Right cardiac atrium (tissue), 5 donors: Measurements from ENCODE around the gene SIVA1. TPM values are rescaled to one million over a fixed set of nuclear protein-coding genes. Genes with fewer than 3 reads are reported as not detected.

Experiments
- ATAC-seq, 2 donors: fragments of 200-7000 bp; cut with Tn5 transposase; one replicate each; pipeline versions ENCODE4 v1.8.0 to v1.9.1; 2020; ENCODE audit warnings: moderate library complexity in 2 of 2, mild to moderate bottlenecking in 1 of 2
- DNase-seq, 3 donors: peaks; one replicate each; pipeline ENCODE4 v3.0.0-alpha.2; 2020
- H3K27ac ChIP-seq: one replicate; pipeline ENCODE4 v1.5.1; 2013; ENCODE audit warnings: mild to moderate bottlenecking, low read length, control low read depth, moderate library complexity
- H3K27me3 ChIP-seq: one replicate; pipeline ENCODE4 v1.6.1; 2013; ENCODE audit not compliant: control insufficient read depth, insufficient read depth
- H3K4me1 ChIP-seq: one replicate; pipeline ENCODE4 v1.6.1; 2013; ENCODE audit warnings: low read length; ENCODE audit not compliant: control insufficient read depth, insufficient read depth
- H3K4me3 ChIP-seq: one replicate; pipeline ENCODE4 v1.5.1; 2013; ENCODE audit warnings: low read length, control low read depth
- H3K9me3 ChIP-seq: one replicate; pipeline ENCODE4 v1.6.1; 2013; ENCODE audit warnings: low read length; ENCODE audit not compliant: control insufficient read depth
- WGBS: extraction: QIAGEN DNeasy Blood & Tissue Kit; methylation state at CpG from one replicate; pipeline ENCODE4 v1.1.7; 2013; 5-methylcytosine and 5-hydroxymethylcytosine counted together
- intact Hi-C, 4 donors: fragments of 100-400 bp; cut with DNase I; formaldehyde crosslinking; loops; one replicate each; pipeline versions ENCODE4 v1.11.0 to v1.14.0; 2022 to 2023
- long read RNA-seq, 4 donors: library from polyadenylated mRNA; unstranded; transcript quantifications; one replicate each; pipeline ENCODE4 v2.0.0, GENCODE V29; 2020 to 2021
- polyA plus RNA-seq: library from polyadenylated mRNA; stranded (reverse); fragments of 200-250 nt; gene quantifications from one replicate; pipeline ENCODE4 v1.2.3, GENCODE V29; 2013
- total RNA-seq, 4 donors: library from RNA; stranded (reverse); fragmentation: NEBNext Ultra II Directional; extraction: Animal tissue kit (Norgen Biotek cat#: 25700); gene quantifications; one replicate each; pipeline ENCODE4 v1.2.1, GENCODE V29; 2021
- donor health status: healthy with polysubstance abuse.
- donor health status: DM: no; HTN: yes; CAD: no.
- donor health status: DM: no; HTN: no; CAD: no.
- donor health status: DM: no; HTN: yes; CAD: no; lungs with severe emphysema.
- donor health status: DM: yes; HTN: yes; CAD: no.

SIVA1 gene, protein sequence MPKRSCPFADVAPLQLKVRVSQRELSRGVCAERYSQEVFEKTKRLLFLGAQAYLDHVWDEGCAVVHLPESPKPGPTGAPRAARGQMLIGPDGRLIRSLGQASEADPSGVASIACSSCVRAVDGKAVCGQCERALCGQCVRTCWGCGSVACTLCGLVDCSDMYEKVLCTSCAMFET
- total RNA-seq (10 to 100 TPM; 74.6 to 88.5 (median 85.1) TPM), polyA plus RNA-seq (201 TPM)
- long read RNA-seq, donor 1, transcript SIVA1-201 (4 exons, 802 nt), result major isoform, 54 of 71 reads
- long read RNA-seq, donor 1, partial matches to known transcripts, result 2 of 71 reads
- long read RNA-seq, donor 1, other reads (novel, unspliced or antisense), result 11 of 71 reads
- long read RNA-seq, donor 2, transcript SIVA1-203 (3 exons, 1,244 nt), result minor isoform, 5 of 83 reads
- long read RNA-seq, donor 2, transcript SIVA1-201 (4 exons, 802 nt), result major isoform, 65 of 83 reads
- long read RNA-seq, donor 2, partial matches to known transcripts, result 0 of 83 reads
- long read RNA-seq, donor 2, other reads (novel, unspliced or antisense), result 10 of 83 reads
- long read RNA-seq, donor 3, transcript SIVA1-201 (4 exons, 802 nt), result major isoform, 43 of 71 reads
- long read RNA-seq, donor 3, partial matches to known transcripts, result 3 of 71 reads
- long read RNA-seq, donor 3, other reads (novel, unspliced or antisense), result 21 of 71 reads
- long read RNA-seq, donor 4, transcript SIVA1-201 (4 exons, 802 nt), result major isoform, 56 of 63 reads
- long read RNA-seq, donor 4, partial matches to known transcripts, result 0 of 63 reads
- long read RNA-seq, donor 4, other reads (novel, unspliced or antisense), result 5 of 63 reads

DNA sequence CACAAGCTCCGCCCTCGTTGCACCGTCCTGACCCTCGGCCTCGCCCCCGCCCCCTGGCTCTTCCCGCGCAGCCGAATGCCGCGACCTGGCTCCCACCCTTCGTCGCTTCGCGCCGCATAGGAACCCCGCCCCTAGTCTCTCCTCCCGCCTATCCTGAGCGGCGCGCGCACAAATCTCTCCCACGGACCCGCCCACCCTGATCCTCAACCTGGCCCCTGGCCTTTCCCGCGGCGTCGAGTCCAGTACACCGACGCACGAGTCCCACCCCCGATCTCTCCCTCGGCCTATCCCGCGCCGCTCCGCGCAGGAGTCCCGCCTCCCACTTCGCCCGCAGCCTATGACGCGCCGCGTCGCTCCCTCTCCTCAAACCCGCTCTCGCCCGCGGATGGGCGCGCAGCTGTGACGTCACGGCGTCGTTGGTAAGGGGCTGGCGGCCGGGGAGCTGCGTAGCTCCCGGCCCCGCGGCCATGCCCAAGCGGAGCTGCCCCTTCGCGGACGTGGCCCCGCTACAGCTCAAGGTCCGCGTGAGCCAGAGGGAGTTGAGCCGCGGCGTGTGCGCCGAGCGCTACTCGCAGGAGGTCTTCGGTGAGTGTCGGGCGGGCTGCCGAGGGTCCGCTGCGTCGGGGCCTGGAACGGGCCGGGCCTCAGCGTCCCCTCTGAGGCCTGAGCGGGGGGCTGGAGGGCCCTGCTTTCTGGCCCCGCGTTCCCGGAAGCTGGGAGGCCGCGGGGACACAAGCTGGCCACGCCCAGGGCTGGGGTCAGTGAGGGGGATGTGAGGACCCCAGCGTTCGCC is at the start of gene SIVA1:
Gene SIVA1 (plus strand): TSS at position 413 of the 793 bp plus-strand sequence. CDS start 55 bp downstream, at position 468.
- under 1% methylated on average over 95 of the region's 95 CpGs for WGBS
- no peaks in the 10 kb centered on the region for H3K9me3 ChIP-seq
- DNase-seq, result peak; percentile 100
- peak within 1 kb of the TSS; percentile 75 for H3K27ac ChIP-seq
- peaks cover 2% of the 10 kb centered on the region for H3K4me1 ChIP-seq
- peak within 1 kb of the TSS; percentile 76 for H3K4me3 ChIP-seq
- intact Hi-C loops, result no loop called here
- H3K27me3 ChIP-seq, result no peaks in the 10 kb centered on the region
- ATAC-seq, result peak; percentile 96 to 97

GRCh38 chr14:104703269-104703668 is 49.7 kb upstream of the SIVA1 start:
- Histone ChIP-seq H3K9me3 (no peaks in the 10 kb centered on the region), H3K4me3 (no peak overlapping the region), H3K4me1 (peaks cover 6% of the 10 kb centered on the region), H3K27ac (no peak overlapping the region), H3K27me3 (no peaks in the 10 kb centered on the region)
- no peak for ATAC-seq
- intact Hi-C loops, result no loop called here
- 94% methylated on average over 28 of the region's 28 CpGs for WGBS
- DNase-seq, result no peak

GRCh38 chr14:104704252-104704651 is 48.7 kb upstream of the SIVA1 start:
- DNase-seq (no peak), ATAC-seq (no peak)
- no peaks in the 10 kb centered on the region for H3K4me1 ChIP-seq
- no peaks in the 10 kb centered on the region for H3K9me3 ChIP-seq
- intact Hi-C loops, result no loop called here
- 98% methylated on average over 22 of the region's 22 CpGs for WGBS
- H3K27me3 ChIP-seq, result no peaks in the 10 kb centered on the region
- H3K4me3 ChIP-seq, result no peak overlapping the region
- H3K27ac ChIP-seq, result no peak overlapping the region

- no peaks in the 10 kb centered on the region for H3K4me1 ChIP-seq
- DNase-seq, result no peak
- H3K4me3 ChIP-seq, result no peak overlapping the region
- 94% methylated on average over 21 of the region's 21 CpGs for WGBS
- H3K27ac ChIP-seq, result no peak overlapping the region
- intact Hi-C loops, result loop anchor here in 3 of 4 donors (5.0 kb wide), 1 partner anchor 53 kb away; no protein-coding TSS in a partner anchor
- H3K9me3 ChIP-seq, result no peaks in the 10 kb centered on the region
- H3K27me3 ChIP-seq, result no peaks in the 10 kb centered on the region
- ATAC-seq, result no peak
These were observed 47.5 kb upstream of the SIVA1 start for GRCh38 chr14:104705340-104706047.

- Histone ChIP-seq H3K4me3 (no peak overlapping the region), H3K4me1 (no peaks in the 10 kb centered on the region), H3K27me3 (no peaks in the 10 kb centered on the region), H3K27ac (no peak overlapping the region), H3K9me3 (no peaks in the 10 kb centered on the region)
- intact Hi-C loops, result loop anchor here in 3 of 4 donors (5.0 kb wide), 1 partner anchor 55 kb away; no protein-coding TSS in a partner anchor
- no peak for DNase-seq
- ATAC-seq, result no peak
- 61% methylated on average over 28 of the region's 28 CpGs for WGBS
These were observed 46.0 kb upstream of the SIVA1 start for GRCh38 chr14:104706733-104707607.

- no peak overlapping the region for H3K4me3 ChIP-seq
- H3K27me3 ChIP-seq, result no peaks in the 10 kb centered on the region
- H3K27ac ChIP-seq, result no peak overlapping the region
- DNase-seq, result no peak
- peak in 1 of 2 donors; percentile 6 for ATAC-seq
- no peaks in the 10 kb centered on the region for H3K4me1 ChIP-seq
- 59% methylated on average over 33 of the region's 34 CpGs for WGBS
- H3K9me3 ChIP-seq, result no peaks in the 10 kb centered on the region
- intact Hi-C loops, result loop anchor here (2.0 to 5.0 kb wide), 2 partner anchors 56 to 57 kb away; no protein-coding TSS in a partner anchor
These were observed 45.0 kb upstream of the SIVA1 start for GRCh38 chr14:104707608-104708595.

- DNase-seq (peak; percentile 67 to 90 (median 90)), ATAC-seq (peak; percentile 45 to 64)
- intact Hi-C loops, result loop anchor here (2.0 to 5.0 kb wide), 2 partner anchors 56 to 58 kb away; no protein-coding TSS in a partner anchor
- 56% methylated on average over 20 of the region's 20 CpGs for WGBS
- H3K9me3 ChIP-seq, result no peaks in the 10 kb centered on the region
- H3K4me1 ChIP-seq, result no peaks in the 10 kb centered on the region
- no peak overlapping the region for H3K27ac ChIP-seq
- no peaks in the 10 kb centered on the region for H3K27me3 ChIP-seq
- H3K4me3 ChIP-seq, result no peak overlapping the region
These were observed 44.2 kb upstream of the SIVA1 start for GRCh38 chr14:104708606-104709268.

DNA sequence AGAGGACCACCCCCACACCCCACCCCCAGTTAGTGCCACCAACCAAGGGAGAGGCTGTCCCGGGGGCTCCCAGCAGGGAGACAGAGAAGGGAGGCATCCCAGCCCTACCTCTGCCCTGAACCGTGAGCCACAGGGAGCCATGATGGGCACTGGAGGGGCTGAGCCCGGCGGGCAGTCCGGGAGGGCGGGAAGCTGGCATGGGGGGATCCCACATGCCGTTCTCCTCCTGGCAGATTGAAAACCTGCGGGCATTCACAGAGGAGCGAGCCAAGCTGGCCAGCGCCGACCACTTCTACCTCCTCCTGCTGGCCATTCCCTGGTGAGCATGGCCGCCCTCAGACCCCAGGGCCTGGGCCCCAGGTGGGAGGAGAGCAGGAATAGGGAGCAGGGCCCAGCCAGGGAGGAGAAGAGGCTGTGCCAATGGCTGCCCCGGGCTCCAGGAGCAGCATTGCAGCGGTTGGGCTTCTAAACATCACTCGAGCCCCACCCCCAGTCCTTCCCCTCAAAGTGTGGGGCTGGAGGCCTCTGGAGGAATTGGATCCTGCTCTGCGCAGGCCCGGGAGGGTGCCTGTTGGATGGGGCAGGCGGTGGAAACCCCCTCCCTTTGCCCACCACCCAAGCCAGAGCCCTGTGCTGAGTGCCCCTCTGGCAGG is 43.4 kb upstream of the SIVA1 start:
- Histone ChIP-seq H3K9me3 (no peaks in the 10 kb centered on the region), H3K27ac (no peak overlapping the region), H3K4me1 (no peaks in the 10 kb centered on the region), H3K4me3 (no peak overlapping the region), H3K27me3 (no peaks in the 10 kb centered on the region)
- 77% methylated on average over 18 of the region's 18 CpGs for WGBS
- no peak for ATAC-seq
- no peak for DNase-seq
- intact Hi-C loops, result loop anchor here (2.0 to 5.0 kb wide), 2 partner anchors 57 to 59 kb away; no protein-coding TSS in a partner anchor
